Measurements from ENCODE around the gene IFNLR1. TPM values are rescaled to one million over a fixed set of nuclear protein-coding genes. Genes with fewer than 3 reads are reported as not detected.

IFNLR1 gene
- total RNA-seq, 1 donor, result not detected

- no peaks in the 10 kb centered on the region for H4K20me1 ChIP-seq (ENCODE audit: insufficient read depth, low read length)
- no peaks in the 10 kb centered on the region for H3K4me1 ChIP-seq (ENCODE audit: insufficient read depth, low read length)
- H3K4me3 ChIP-seq (ENCODE audit: insufficient read depth, low read length), result no peak overlapping the region
- TF ChIP-seq CTCF (IDR thresholded peaks at IDR 0.05; ENCODE audit: extremely low read depth, low read depth, low read length), result no peak
- no peak overlapping the region for H3K27ac ChIP-seq (ENCODE audit: low read depth, low read length)
- no peak overlapping the region for H2AFZ ChIP-seq (ENCODE audit: low read length)
- peaks cover 18% of the 10 kb centered on the region for H3K27me3 ChIP-seq (ENCODE audit: insufficient read depth, low read length)
- no peak overlapping the region for H3K4me2 ChIP-seq (ENCODE audit: insufficient read depth, low read length)
- H3K79me2 ChIP-seq (ENCODE audit: insufficient read depth, low read length), result no peaks in the 10 kb centered on the region
- H3K36me3 ChIP-seq (ENCODE audit: insufficient read depth, low read length), result no peaks in the 10 kb centered on the region
- DNase-seq (ENCODE audit: insufficient read length, low spot score, missing footprints), result no peak
- H3K9me3 ChIP-seq (ENCODE audit: low read depth, low read length), result no peaks in the 10 kb centered on the region
Measured at GRCh38 chr1:24118410-24119242, 68.5 kb downstream of the IFNLR1 start.

GRCh38 chr1:24117722-24118409, 69.2 kb downstream of the IFNLR1 start:
- H3K79me2 ChIP-seq (ENCODE audit: insufficient read depth, low read length), result no peaks in the 10 kb centered on the region
- no peak overlapping the region for H3K27ac ChIP-seq (ENCODE audit: low read depth, low read length)
- H3K4me1 ChIP-seq (ENCODE audit: insufficient read depth, low read length), result no peaks in the 10 kb centered on the region
- no peak overlapping the region for H2AFZ ChIP-seq (ENCODE audit: low read length)
- no peak for DNase-seq (ENCODE audit: insufficient read length, low spot score, missing footprints)
- no peak overlapping the region for H3K4me2 ChIP-seq (ENCODE audit: insufficient read depth, low read length)
- H3K9me3 ChIP-seq (ENCODE audit: low read depth, low read length), result no peaks in the 10 kb centered on the region
- TF ChIP-seq CTCF (IDR thresholded peaks at IDR 0.05; ENCODE audit: extremely low read depth, low read depth, low read length), result no peak
- peaks cover 21% of the 10 kb centered on the region for H3K27me3 ChIP-seq (ENCODE audit: insufficient read depth, low read length)
- no peak overlapping the region for H3K4me3 ChIP-seq (ENCODE audit: insufficient read depth, low read length)
- no peaks in the 10 kb centered on the region for H4K20me1 ChIP-seq (ENCODE audit: insufficient read depth, low read length)
- H3K36me3 ChIP-seq (ENCODE audit: insufficient read depth, low read length), result no peaks in the 10 kb centered on the region

- DNase-seq (ENCODE audit: insufficient read length, low spot score, missing footprints), result no peak
- no peak overlapping the region for H2AFZ ChIP-seq (ENCODE audit: low read length)
- H3K79me2 ChIP-seq (ENCODE audit: insufficient read depth, low read length), result no peaks in the 10 kb centered on the region
- H3K4me1 ChIP-seq (ENCODE audit: insufficient read depth, low read length), result peaks cover 7% of the 10 kb centered on the region
- H3K4me2 ChIP-seq (ENCODE audit: insufficient read depth, low read length), result no peak overlapping the region
- no peaks in the 10 kb centered on the region for H4K20me1 ChIP-seq (ENCODE audit: insufficient read depth, low read length)
- no peak for TF ChIP-seq CTCF (IDR thresholded peaks at IDR 0.05; ENCODE audit: extremely low read depth, low read depth, low read length)
- no peak overlapping the region for H3K4me3 ChIP-seq (ENCODE audit: insufficient read depth, low read length)
- H3K36me3 ChIP-seq (ENCODE audit: insufficient read depth, low read length), result no peaks in the 10 kb centered on the region
- H3K27me3 ChIP-seq (ENCODE audit: insufficient read depth, low read length), result peaks cover 21% of the 10 kb centered on the region
- H3K9me3 ChIP-seq (ENCODE audit: low read depth, low read length), result no peaks in the 10 kb centered on the region
- H3K27ac ChIP-seq (ENCODE audit: low read depth, low read length), result no peak overlapping the region
Measured at GRCh38 chr1:24117132-24117531, 70.0 kb downstream of the IFNLR1 start.

GRCh38 chr1:24114753-24115152, 72.3 kb downstream of the IFNLR1 start:
- Histone ChIP-seq H3K27ac (ENCODE audit: low read depth, low read length) (no peak overlapping the region), H3K9me3 (ENCODE audit: low read depth, low read length) (no peaks in the 10 kb centered on the region), H3K4me1 (ENCODE audit: insufficient read depth, low read length) (peaks cover 12% of the 10 kb centered on the region), H3K27me3 (ENCODE audit: insufficient read depth, low read length) (peaks cover 25% of the 10 kb centered on the region), H3K4me3 (ENCODE audit: insufficient read depth, low read length) (no peak overlapping the region), H3K36me3 (ENCODE audit: insufficient read depth, low read length) (no peaks in the 10 kb centered on the region), H3K79me2 (ENCODE audit: insufficient read depth, low read length) (no peaks in the 10 kb centered on the region), H2AFZ (ENCODE audit: low read length) (no peak overlapping the region), H4K20me1 (ENCODE audit: insufficient read depth, low read length) (no peaks in the 10 kb centered on the region), H3K4me2 (ENCODE audit: insufficient read depth, low read length) (no peak overlapping the region)
- no peak for TF ChIP-seq CTCF (IDR thresholded peaks at IDR 0.05; ENCODE audit: extremely low read depth, low read depth, low read length)
- no peak for DNase-seq (ENCODE audit: insufficient read length, low spot score, missing footprints)

Measured in osteoblast (primary cell).